Breast epithelium (tissue), 4 donors: ENCODE data around the gene DNAJA3. TPM values are rescaled to one million over a fixed set of nuclear protein-coding genes. Genes with fewer than 3 reads are reported as not detected.
A peak's percentile ranks its signal among the peaks of the same experiment; 100 is the strongest.

Experiments
- DNase-seq, 2 donors: peaks; one replicate each; pipeline ENCODE4 v3.0.0-alpha.2; 2019; ENCODE audit warnings: low spot score in 2 of 2
- H3K27ac ChIP-seq, 2 donors: fragments of 200-600 bp; sonication (generic) in 1 of 2; one replicate each; pipeline ENCODE4 v1.5.1; 2016 to 2019; ENCODE audit warnings: mild to moderate bottlenecking in 1 of 2
- H3K27me3 ChIP-seq, 2 donors: fragments of 200-600 bp; sonication (generic) in 1 of 2; one replicate each; pipeline versions ENCODE4 v1.5.1 to v1.6.0; 2017 to 2019; ENCODE audit warnings: control low read depth in 1 of 2, mild to moderate bottlenecking in 1 of 2
- H3K36me3 ChIP-seq: fragments of 200-600 bp; one replicate; pipeline ENCODE4 v1.5.1; 2019
- H3K4me1 ChIP-seq, 2 donors: fragments of 200-600 bp; sonication (generic); one replicate each; pipeline ENCODE4 v1.5.1; 2016 to 2019; ENCODE audit warnings: control low read depth in 1 of 2
- H3K4me3 ChIP-seq, 3 donors: fragments of 200-600 bp; sonication (generic); 1 replicate in 2 of 3; 2 replicates in 1 of 3; pipeline ENCODE4 v1.5.1; 2016 to 2019; ENCODE audit warnings: mild to moderate bottlenecking in 3 of 3, moderate library complexity in 2 of 3
- H3K9me3 ChIP-seq, 2 donors: fragments of 200-600 bp; sonication (generic) in 1 of 2; one replicate each; pipeline ENCODE4 v1.5.1; 2016 to 2019; ENCODE audit warnings: control low read depth in 1 of 2
- POLR2A ChIP-seq: fragments of 450-650 bp; IDR thresholded peaks from one replicate; pipeline ENCODE4 v1.6.1; 2016; ENCODE audit warnings: antibody characterized with exemption, mild to moderate bottlenecking, moderate library complexity
- POLR2AphosphoS5 ChIP-seq, 3 donors: sonication (generic); formaldehyde crosslinking; IDR thresholded peaks; one replicate each; pipeline ENCODE4 v1.6.1; 2017; ENCODE audit warnings: antibody characterized with exemption in 3 of 3
- intact Hi-C: fragments of 100-400 bp; cut with DNase I; formaldehyde crosslinking; loops from one replicate; pipeline ENCODE4 v1.15.1; 2023; ENCODE audit warnings: low total_unique reads
- total RNA-seq, 3 donors: library from RNA; depleted of rRNA; stranded (reverse); fragments of >200 nt; gene quantifications; one replicate each; pipeline ENCODE4 v1.1.0, GENCODE V29; 2016
- TF ChIP-seq, protein P1 (sequence below), 3 donors: fragments of 450-650 bp; IDR thresholded peaks; one replicate each; pipeline ENCODE4 v1.5.1; 2016 to 2017; ENCODE audit warnings: antibody characterized with exemption in 3 of 3, mild to moderate bottlenecking in 3 of 3, moderate library complexity in 3 of 3

DNAJA3 gene
- total RNA-seq, 3 donors from 2014 or later: 32.6 to 54.2 (median 45.9) TPM

DNA sequence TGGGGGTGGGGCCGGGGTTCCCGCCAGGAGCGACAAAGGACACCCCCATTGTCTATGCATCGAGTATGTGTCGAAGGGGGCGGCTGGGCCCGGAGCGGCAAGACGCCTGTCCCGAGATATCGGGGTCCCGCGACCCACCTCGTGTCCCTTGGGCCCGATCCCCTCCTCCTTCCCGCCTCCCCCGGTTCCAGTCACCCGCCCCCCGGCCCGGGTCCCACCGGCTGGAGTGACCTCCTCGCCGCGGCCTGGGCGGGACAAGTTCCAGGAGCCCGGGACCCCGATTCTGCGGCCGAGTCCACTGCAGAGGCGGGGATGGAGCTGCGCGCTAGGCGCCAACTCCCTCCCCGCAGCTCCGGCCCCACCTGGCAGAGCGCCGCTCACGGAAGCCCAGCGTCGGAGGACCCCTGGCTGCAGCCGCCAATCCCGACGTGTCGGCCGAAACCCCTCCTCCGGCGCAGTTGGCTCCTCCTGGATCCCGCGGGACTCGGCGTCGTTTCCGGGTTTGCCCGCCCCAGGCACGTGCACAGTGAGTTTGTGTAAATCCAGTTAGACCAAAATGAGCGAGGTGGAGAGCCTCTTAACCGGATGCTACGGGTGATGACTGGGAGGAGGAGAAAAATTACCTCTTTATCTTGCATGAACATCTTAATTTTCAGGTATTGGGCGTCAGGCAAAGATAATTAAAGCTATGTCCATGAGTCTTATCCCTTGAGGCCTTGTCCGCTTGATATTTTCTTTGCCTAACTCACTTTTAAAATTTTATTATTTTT lies 48.7 kb downstream of the DNAJA3 start, which contains the start of gene NMRAL1:
Gene NMRAL1 (minus strand): TSS at position 434 of the 770 bp plus-strand sequence. CDS start 493 bp downstream, outside the sequence.
- Histone ChIP-seq H3K27me3 (no peaks in the 10 kb centered on the region), H3K36me3 (no peaks in the 10 kb centered on the region), H3K9me3 (no peaks in the 10 kb centered on the region), H3K27ac (peak within 1 kb of the TSS; percentile 88 to 95), H3K4me1 (no peaks in the 10 kb centered on the region), H3K4me3 (peak within 1 kb of the TSS; percentile 54 to 100 (median 85))
- intact Hi-C loops: no loop called here
- peak; percentile 92 to 94 for DNase-seq
- TF ChIP-seq POLR2A (peak; percentile 75), POLR2AphosphoS5 (IDR thresholded peaks at IDR 0.05) (peak; percentile 70 to 85 (median 83))
- TF ChIP-seq, protein P1, sequence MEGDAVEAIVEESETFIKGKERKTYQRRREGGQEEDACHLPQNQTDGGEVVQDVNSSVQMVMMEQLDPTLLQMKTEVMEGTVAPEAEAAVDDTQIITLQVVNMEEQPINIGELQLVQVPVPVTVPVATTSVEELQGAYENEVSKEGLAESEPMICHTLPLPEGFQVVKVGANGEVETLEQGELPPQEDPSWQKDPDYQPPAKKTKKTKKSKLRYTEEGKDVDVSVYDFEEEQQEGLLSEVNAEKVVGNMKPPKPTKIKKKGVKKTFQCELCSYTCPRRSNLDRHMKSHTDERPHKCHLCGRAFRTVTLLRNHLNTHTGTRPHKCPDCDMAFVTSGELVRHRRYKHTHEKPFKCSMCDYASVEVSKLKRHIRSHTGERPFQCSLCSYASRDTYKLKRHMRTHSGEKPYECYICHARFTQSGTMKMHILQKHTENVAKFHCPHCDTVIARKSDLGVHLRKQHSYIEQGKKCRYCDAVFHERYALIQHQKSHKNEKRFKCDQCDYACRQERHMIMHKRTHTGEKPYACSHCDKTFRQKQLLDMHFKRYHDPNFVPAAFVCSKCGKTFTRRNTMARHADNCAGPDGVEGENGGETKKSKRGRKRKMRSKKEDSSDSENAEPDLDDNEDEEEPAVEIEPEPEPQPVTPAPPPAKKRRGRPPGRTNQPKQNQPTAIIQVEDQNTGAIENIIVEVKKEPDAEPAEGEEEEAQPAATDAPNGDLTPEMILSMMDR (IDR thresholded peaks at IDR 0.05): peak in 1 of 3 donors; percentile 9

DNA sequence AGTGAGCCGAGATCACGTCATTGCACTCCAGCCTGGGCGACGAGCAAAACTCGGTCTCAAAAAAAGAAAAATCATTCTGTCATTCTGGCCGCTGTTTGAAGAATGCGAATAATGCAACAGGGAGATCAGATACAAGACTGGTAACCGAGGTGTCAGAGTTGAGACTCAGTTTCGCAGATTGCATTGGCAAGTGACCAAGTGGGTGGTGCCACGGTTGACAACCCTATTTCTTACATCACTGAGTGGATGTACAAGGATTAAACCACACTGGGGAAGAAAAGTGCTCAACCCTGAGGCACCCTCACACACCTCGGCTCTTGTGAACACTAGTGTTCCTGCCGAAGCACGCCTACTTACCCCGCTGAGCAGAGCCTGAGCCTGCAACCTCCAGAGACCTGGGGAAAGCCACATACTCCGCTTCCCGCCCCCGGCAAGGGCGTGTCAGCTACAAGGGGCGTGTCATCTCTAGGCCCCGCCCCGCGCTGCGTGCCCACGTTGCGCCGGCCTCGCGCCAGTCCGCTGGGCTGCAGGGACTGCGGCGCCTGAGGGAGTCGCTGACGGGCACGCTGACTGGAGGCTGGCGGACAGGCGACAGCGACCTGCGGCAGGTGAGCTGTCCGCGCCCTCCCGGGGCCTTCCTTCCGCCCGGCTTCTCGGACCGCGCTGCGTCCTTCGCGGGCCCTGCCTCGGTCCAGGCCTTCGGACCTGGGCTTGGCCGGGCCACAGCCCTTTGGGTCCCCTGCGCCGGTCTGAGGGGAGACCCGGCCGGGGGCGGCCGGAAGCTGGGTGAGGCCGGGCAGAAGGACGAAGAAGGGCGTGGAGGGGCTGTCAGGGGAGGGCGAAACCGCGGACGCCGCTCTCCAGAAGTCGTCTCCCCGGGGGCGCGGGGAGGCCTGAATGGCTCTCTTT lies 50.5 kb downstream of the DNAJA3 start, which contains the start of gene HMOX2:
Gene HMOX2 (plus strand): TSS at position 519 of the 909 bp plus-strand sequence. CDS start 29,127 bp downstream, outside the sequence.
- TF ChIP-seq POLR2A: no peak
- TF ChIP-seq POLR2AphosphoS5 (IDR thresholded peaks at IDR 0.05): peak; percentile 45 to 72 (median 68)
- TF ChIP-seq, protein P1 (IDR thresholded peaks at IDR 0.05): peak in 1 of 3 donors; percentile 9
- Histone ChIP-seq H3K27ac (peak within 1 kb of the TSS; percentile 88 to 93), H3K36me3 (no peaks in the 10 kb centered on the region), H3K4me3 (peak within 1 kb of the TSS; percentile 80 to 100 (median 94)), H3K4me1 (no peaks in the 10 kb centered on the region), H3K9me3 (no peaks in the 10 kb centered on the region), H3K27me3 (no peaks in the 10 kb centered on the region)
- intact Hi-C loops: no loop called here
- DNase-seq: peak; percentile 87 to 93

DNA sequence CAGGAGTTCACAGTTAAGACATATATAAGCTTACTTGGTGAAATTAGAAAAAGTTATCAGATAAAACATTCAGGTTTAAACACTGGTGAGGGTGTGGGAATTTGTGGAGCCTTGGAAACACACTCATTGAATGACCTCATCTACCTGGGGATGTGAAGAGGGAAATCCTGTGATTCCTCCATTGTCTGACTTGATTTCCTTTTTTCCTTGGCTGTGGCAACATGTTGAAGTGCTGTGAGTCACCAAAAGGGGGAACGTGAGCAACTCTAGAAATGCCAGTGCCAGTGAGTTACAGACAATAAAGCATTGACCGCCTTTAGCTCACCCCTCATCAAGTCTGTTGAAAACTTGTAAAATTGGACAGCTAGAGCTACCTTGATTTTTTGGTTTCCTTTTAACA lies 52.3 kb downstream of the DNAJA3 start:
- TF ChIP-seq POLR2AphosphoS5 (IDR thresholded peaks at IDR 0.05): no peak
- no peak for TF ChIP-seq POLR2A
- TF ChIP-seq, protein P1 (IDR thresholded peaks at IDR 0.05): no peak
- no peaks in the 10 kb centered on the region for H3K27me3 ChIP-seq
- no peaks in the 10 kb centered on the region for H3K4me1 ChIP-seq
- peak overlapping the region in 1 of 3 donors; percentile 16 for H3K4me3 ChIP-seq
- no peaks in the 10 kb centered on the region for H3K36me3 ChIP-seq
- intact Hi-C loops: no loop called here
- H3K9me3 ChIP-seq: no peaks in the 10 kb centered on the region
- peak overlapping the region; percentile 21 to 23 for H3K27ac ChIP-seq
- DNase-seq: no peak

DNA sequence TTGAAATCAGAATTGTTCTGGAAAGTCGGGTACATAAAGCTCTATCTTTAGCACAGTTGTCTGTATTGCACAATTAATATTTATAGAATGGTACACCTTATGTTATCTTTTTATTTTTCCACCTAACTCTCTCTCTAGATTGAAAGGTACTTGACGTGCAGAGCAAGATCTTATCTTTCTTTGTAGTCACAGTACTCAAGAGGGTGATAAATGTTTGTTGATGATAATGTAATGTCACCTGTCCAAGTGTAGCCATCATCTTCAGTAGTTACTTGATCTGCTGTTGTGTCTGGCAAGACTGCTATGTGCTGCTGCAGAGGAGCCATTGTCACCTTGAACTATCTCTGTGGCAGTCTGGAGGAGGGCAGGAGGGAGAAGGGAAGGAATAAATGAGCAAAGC lies 55.9 kb downstream of the DNAJA3 start:
- TF ChIP-seq POLR2A (no peak), POLR2AphosphoS5 (IDR thresholded peaks at IDR 0.05) (no peak)
- TF ChIP-seq, protein P1 (IDR thresholded peaks at IDR 0.05): no peak
- Histone ChIP-seq H3K36me3 (no peaks in the 10 kb centered on the region), H3K4me3 (no peak overlapping the region), H3K27ac (no peak overlapping the region), H3K4me1 (no peaks in the 10 kb centered on the region), H3K9me3 (no peaks in the 10 kb centered on the region), H3K27me3 (no peaks in the 10 kb centered on the region)
- no peak for DNase-seq
- intact Hi-C loops: no loop called here
